22Rv1 (cell line): Measurements from ENCODE around the gene PLEKHN1.

Source experiments
- H3K27ac ChIP-seq: fragments of 450-650 bp; 2 replicates; pipeline ENCODE4 v1.5.1; 2017
- CTCF ChIP-seq: fragments of 450-650 bp; IDR thresholded peaks from 2 replicates; pipeline ENCODE4 v1.5.1; 2017; ENCODE audit warnings: mild to moderate bottlenecking
- ZFX ChIP-seq: fragments of 450-650 bp; IDR thresholded peaks from 2 replicates; pipeline ENCODE4 v1.6.1; 2017; ENCODE audit warnings: antibody characterized with exemption, borderline replicate concordance

PLEKHN1 gene

GRCh38 chr1:925561-926421, 40.5 kb upstream of the PLEKHN1 start:
- no peak for TF ChIP-seq CTCF

GRCh38 chr1:927234-927633, 39.0 kb upstream of the PLEKHN1 start:
- TF ChIP-seq CTCF (no peak), ZFX (no peak)
- peak overlapping the region; percentile 91 for H3K27ac ChIP-seq

More at GRCh38 chr1:925561-926421, 40.5 kb upstream of the PLEKHN1 start:
- H3K27ac ChIP-seq, result peak overlapping the region; percentile 91

- TF ChIP-seq CTCF, result no peak
- no peak for TF ChIP-seq ZFX
- H3K27ac ChIP-seq, result peak overlapping the region; percentile 91
Observed at GRCh38 chr1:927748-928147, 38.5 kb upstream of the PLEKHN1 start.

- TF ChIP-seq CTCF, result no peak
- no peak for TF ChIP-seq ZFX
- H3K27ac ChIP-seq, result 0 out of 2 replicates have a peak overlapping the region, but pooled peaks have one; percentile 5
Observed at GRCh38 chr1:928825-929661, 37.2 kb upstream of the PLEKHN1 start.

GRCh38 chr1:929712-930632, 36.3 kb upstream of the PLEKHN1 start:
- no peak for TF ChIP-seq ZFX
- no peak for TF ChIP-seq CTCF
- H3K27ac ChIP-seq, result peak overlapping the region; percentile 68

GRCh38 chr1:930633-931138, 35.6 kb upstream of the PLEKHN1 start:
- peak overlapping the region; percentile 68 for H3K27ac ChIP-seq
- TF ChIP-seq CTCF, result no peak
